PC-3 (cell line): ENCODE results near the gene BBS2. TPM values are rescaled to one million over a fixed set of nuclear protein-coding genes. Genes with fewer than 3 reads are reported as not detected.
A peak's percentile ranks its signal among the peaks of the same experiment; 100 is the strongest.

Source experiments
- ATAC-seq: fragments of 200-7000 bp; cut with Tn5 transposase; 2 replicates; pipeline ENCODE4 v1.9.1; 2020; ENCODE audit warnings: mild to moderate bottlenecking, moderate library complexity
- BruUV-seq: library from RNA; stranded (reverse); fragments of 400-500 nt; replicated peaks from 2 replicates; lab custom pipeline; 2021; lab: Mats Ljungman, UMichigan
- CTCF ChIA-PET: fragments of 300-600 bp; sonication (Branson Sonifier 250); formaldehyde crosslinking; loops from one replicate; lab custom pipeline; 2022; ENCODE audit warnings: antibody characterized with exemption; lab: Charles Lee
- POLR2A ChIA-PET: fragments of 300-600 bp; sonication (Branson Sonifier 250); formaldehyde crosslinking; loops from one replicate; lab custom pipeline; 2022; ENCODE audit warnings: antibody characterized with exemption; ENCODE audit not compliant: unreplicated experiment; lab: Charles Lee
- DNase-seq: peaks from one replicate; pipeline ENCODE4 v3.0.0-alpha.2; 2015
- H2AFZ ChIP-seq: fragments of 300-600 bp; sonication (generic); 2 replicates; pipeline ENCODE4 v1.6.0; 2016; ENCODE audit warnings: antibody characterized with exemption, low read length
- H3F3A ChIP-seq: fragments of 300-600 bp; sonication (generic); one replicate; pipeline ENCODE4 v1.6.0; 2017; ENCODE audit warnings: antibody characterized with exemption, low read length, control low read depth, mild to moderate bottlenecking; ENCODE audit not compliant: unreplicated experiment
- H3K27ac ChIP-seq: fragments of 300-600 bp; sonication (generic); 2 replicates; pipeline ENCODE4 v1.5.1; 2016; ENCODE audit warnings: mild to moderate bottlenecking, low read length
- H3K27me3 ChIP-seq: fragments of 300-600 bp; sonication (generic); 2 replicates; pipeline ENCODE4 v1.6.1; 2016; ENCODE audit warnings: low read length, mixed read lengths
- H3K36me3 ChIP-seq: fragments of 300-600 bp; sonication (generic); 2 replicates; pipeline ENCODE4 v1.6.1; 2016; ENCODE audit warnings: low read depth, mixed run types, low read length, mixed read lengths
- H3K4me1 ChIP-seq: fragments of 300-600 bp; sonication (generic); 2 replicates; pipeline ENCODE4 v1.5.1; 2016; ENCODE audit warnings: low read length; ENCODE audit not compliant: insufficient read depth
- H3K4me2 ChIP-seq: fragments of 300-600 bp; sonication (generic); 2 replicates; pipeline ENCODE4 v1.6.0; 2016; ENCODE audit warnings: low read length
- H3K4me3 ChIP-seq: fragments of 300-600 bp; sonication (generic); 2 replicates; pipeline ENCODE4 v1.5.1; 2016; ENCODE audit warnings: mild to moderate bottlenecking, low read length, mixed read lengths
- H3K79me2 ChIP-seq: fragments of 300-600 bp; sonication (generic); 2 replicates; pipeline ENCODE4 v1.6.1; 2017; ENCODE audit warnings: low read length, mixed read lengths
- H3K9ac ChIP-seq: fragments of 300-600 bp; sonication (generic); 2 replicates; pipeline ENCODE4 v1.6.0; 2016; ENCODE audit warnings: mild to moderate bottlenecking, low read length
- H3K9me2 ChIP-seq: fragments of 300-600 bp; sonication (generic); replicated peaks from 2 replicates; pipeline ENCODE4 v1.6.1; 2016; ENCODE audit warnings: mixed run types, low read length, mixed read lengths
- H3K9me3 ChIP-seq: fragments of 300-600 bp; sonication (generic); 2 replicates; pipeline ENCODE4 v1.6.1; 2016; ENCODE audit warnings: low read length, mixed read lengths
- H4K20me1 ChIP-seq: fragments of 300-600 bp; sonication (generic); 2 replicates; pipeline ENCODE4 v1.6.1; 2016; ENCODE audit warnings: low read length, mixed read lengths
- CTCF ChIP-seq: fragments of 300-600 bp; sonication (generic); conservative IDR thresholded peaks from 2 replicates; pipeline ENCODE4 v1.5.1; 2017; ENCODE audit warnings: antibody characterized with exemption, low read depth, mild to moderate bottlenecking, low read length
- EZH2 ChIP-seq: fragments of 300-600 bp; sonication (generic); IDR thresholded peaks from one replicate; pipeline ENCODE4 v1.6.1; 2017; ENCODE audit warnings: antibody characterized with exemption, mild to moderate bottlenecking, low read length; ENCODE audit not compliant: unreplicated experiment
- EZH2phosphoT487 ChIP-seq: fragments of 300-600 bp; sonication (generic); IDR thresholded peaks from 2 replicates; pipeline ENCODE4 v1.6.1; 2018; ENCODE audit warnings: mild to moderate bottlenecking, antibody characterized with exemption, low read length, borderline replicate concordance
- intact Hi-C: fragments of 100-400 bp; cut with micrococcal nuclease; formaldehyde crosslinking; loops from 2 replicates; pipeline ENCODE4 v1.9.0; 2023
- total RNA-seq: library from RNA; depleted of rRNA; stranded (reverse); fragments of >200 nt; gene quantifications from 2 replicates; pipeline ENCODE4 v1.2.3, GENCODE V29; 2014

Gene BBS2
- total RNA-seq, 1 experiment from 2014 or later, result 19.2 TPM

GRCh38 chr16:56510544-56510943, 9.3 kb downstream of the BBS2 start:
- H3K9me3 ChIP-seq, result no peaks in the 10 kb centered on the region
- no peak overlapping the region for H3K4me3 ChIP-seq
- peaks cover 5% of the 10 kb centered on the region for H4K20me1 ChIP-seq
- H3F3A ChIP-seq, result no peaks in the 10 kb centered on the region
- DNase-seq (no peak), ATAC-seq (no peak)
- H3K9me2 ChIP-seq, result no peaks in the 10 kb centered on the region
- H3K4me1 ChIP-seq, result peaks cover 24% of the 10 kb centered on the region
- H3K27me3 ChIP-seq, result no peaks in the 10 kb centered on the region
- no TSS peak for BruUV-seq
- no peak overlapping the region for H2AFZ ChIP-seq
- POLR2A ChIA-PET, result no interaction called here
- no peak overlapping the region for H3K9ac ChIP-seq
- no peaks in the 10 kb centered on the region; the same call in 1 of the 2 replicates for H3K36me3 ChIP-seq
- no peak for TF ChIP-seq EZH2
- TF ChIP-seq EZH2phosphoT487, result no peak
- no peak for TF ChIP-seq CTCF
- CTCF ChIA-PET, result no interaction called here
- intact Hi-C loops, result no loop called here
- no peak overlapping the region for H3K4me2 ChIP-seq
- H3K27ac ChIP-seq, result no peak overlapping the region
- peaks cover 4% of the 10 kb centered on the region for H3K79me2 ChIP-seq

- CTCF ChIA-PET, result no interaction called here
- Histone ChIP-seq H3K4me1 (peaks cover 5% of the 10 kb centered on the region; the same call in 1 of the 2 replicates), H2AFZ (no peak overlapping the region), H3K4me3 (no peak overlapping the region), H3K36me3 (peaks cover 3% of the 10 kb centered on the region), H3K79me2 (no peaks in the 10 kb centered on the region), H3K9me3 (no peaks in the 10 kb centered on the region), H4K20me1 (no peaks in the 10 kb centered on the region), H3K4me2 (no peak overlapping the region), H3K27me3 (no peaks in the 10 kb centered on the region), H3F3A (no peaks in the 10 kb centered on the region), H3K9me2 (no peaks in the 10 kb centered on the region), H3K9ac (no peak overlapping the region), H3K27ac (0 out of 2 replicates have a peak overlapping the region, but pooled peaks have one; percentile 18)
- DNase-seq (peak; percentile 33), ATAC-seq (no peak)
- intact Hi-C loops, result no loop called here
- POLR2A ChIA-PET, result no interaction called here
- TF ChIP-seq EZH2phosphoT487 (no peak), CTCF (no peak), EZH2 (no peak)
- no TSS peak for BruUV-seq
Observed at GRCh38 chr16:56506941-56507340, 12.9 kb downstream of the BBS2 start.

GRCh38 chr16:56505181-56505580, 14.6 kb downstream of the BBS2 start:
- H3K4me2 ChIP-seq, result no peak overlapping the region
- intact Hi-C loops, result no loop called here
- no TSS peak for BruUV-seq
- H3K79me2 ChIP-seq, result no peaks in the 10 kb centered on the region
- ChIA-PET CTCF (no interaction called here), POLR2A (no interaction called here)
- H3K9me3 ChIP-seq, result no peaks in the 10 kb centered on the region
- no peaks in the 10 kb centered on the region for H3K27me3 ChIP-seq
- DNase-seq (no peak), ATAC-seq (no peak)
- H3K4me1 ChIP-seq, result peaks cover 5% of the 10 kb centered on the region; the same call in 1 of the 2 replicates
- no peaks in the 10 kb centered on the region for H3K9me2 ChIP-seq
- H3K4me3 ChIP-seq, result no peak overlapping the region
- H4K20me1 ChIP-seq, result no peaks in the 10 kb centered on the region
- TF ChIP-seq EZH2, result no peak
- TF ChIP-seq CTCF, result no peak
- TF ChIP-seq EZH2phosphoT487, result no peak
- H2AFZ ChIP-seq, result no peak overlapping the region
- H3K27ac ChIP-seq, result no peak overlapping the region
- H3K36me3 ChIP-seq, result peaks cover 3% of the 10 kb centered on the region
- no peak overlapping the region for H3K9ac ChIP-seq
- H3F3A ChIP-seq, result no peaks in the 10 kb centered on the region
